Vagina (tissue), 2 donors: ENCODE measurements around the gene ANK2.

ENCODE experiments used
- POLR2AphosphoS5 ChIP-seq, 2 donors: sonication (generic); formaldehyde crosslinking; IDR thresholded peaks; one replicate each; pipeline ENCODE4 v1.9.0; 2017; ENCODE audit warnings: antibody characterized with exemption in 2 of 2, mild to moderate bottlenecking in 2 of 2, low read depth in 1 of 2; ENCODE audit not compliant: insufficient read depth in 1 of 2
- TF ChIP-seq, protein P1 (sequence below), 3 experiments: fragments of 450-650 bp in 2 of 3; fragments of 200-600 bp in 1 of 3; sonication (generic) in 1 of 3; IDR thresholded peaks; one replicate each; pipeline ENCODE4 v1.5.1; 2017 to 2019; ENCODE audit warnings: antibody characterized with exemption in 3 of 3, mild to moderate bottlenecking in 2 of 3, moderate library complexity in 2 of 3

DNA sequence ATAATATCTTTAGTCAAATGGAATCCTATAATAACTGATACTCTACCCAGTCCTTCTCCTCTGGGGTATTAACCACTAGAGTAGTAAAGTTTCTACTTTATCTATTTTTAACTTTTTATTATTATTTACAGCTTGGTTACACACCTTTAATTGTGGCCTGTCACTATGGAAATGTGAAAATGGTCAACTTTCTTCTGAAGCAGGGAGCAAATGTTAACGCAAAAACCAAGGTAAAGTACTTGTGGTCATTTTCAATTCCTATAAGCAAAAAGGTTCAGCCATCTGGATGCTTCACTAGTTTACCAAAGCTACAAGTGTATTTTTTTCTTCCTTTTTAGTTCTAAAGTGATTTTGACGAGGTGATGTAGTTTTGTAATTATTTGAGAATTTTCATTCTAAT lies 238.8 kb downstream of the ANK2 start:
- TF ChIP-seq, protein P1, sequence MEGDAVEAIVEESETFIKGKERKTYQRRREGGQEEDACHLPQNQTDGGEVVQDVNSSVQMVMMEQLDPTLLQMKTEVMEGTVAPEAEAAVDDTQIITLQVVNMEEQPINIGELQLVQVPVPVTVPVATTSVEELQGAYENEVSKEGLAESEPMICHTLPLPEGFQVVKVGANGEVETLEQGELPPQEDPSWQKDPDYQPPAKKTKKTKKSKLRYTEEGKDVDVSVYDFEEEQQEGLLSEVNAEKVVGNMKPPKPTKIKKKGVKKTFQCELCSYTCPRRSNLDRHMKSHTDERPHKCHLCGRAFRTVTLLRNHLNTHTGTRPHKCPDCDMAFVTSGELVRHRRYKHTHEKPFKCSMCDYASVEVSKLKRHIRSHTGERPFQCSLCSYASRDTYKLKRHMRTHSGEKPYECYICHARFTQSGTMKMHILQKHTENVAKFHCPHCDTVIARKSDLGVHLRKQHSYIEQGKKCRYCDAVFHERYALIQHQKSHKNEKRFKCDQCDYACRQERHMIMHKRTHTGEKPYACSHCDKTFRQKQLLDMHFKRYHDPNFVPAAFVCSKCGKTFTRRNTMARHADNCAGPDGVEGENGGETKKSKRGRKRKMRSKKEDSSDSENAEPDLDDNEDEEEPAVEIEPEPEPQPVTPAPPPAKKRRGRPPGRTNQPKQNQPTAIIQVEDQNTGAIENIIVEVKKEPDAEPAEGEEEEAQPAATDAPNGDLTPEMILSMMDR (IDR thresholded peaks at IDR 0.05) = no peak
- no peak for TF ChIP-seq POLR2AphosphoS5 (IDR thresholded peaks at IDR 0.05; ENCODE audit: insufficient read depth in 1 of 2, low read depth in 1 of 2)
